ENCODE measurements around the gene ZNF678.
"Not testable (repeated sequence)": the region's sequence is repeated elsewhere in the genome, so short reads cannot be mapped to it uniquely, and the experiment has no call there.

ZNF678 gene

DNA sequence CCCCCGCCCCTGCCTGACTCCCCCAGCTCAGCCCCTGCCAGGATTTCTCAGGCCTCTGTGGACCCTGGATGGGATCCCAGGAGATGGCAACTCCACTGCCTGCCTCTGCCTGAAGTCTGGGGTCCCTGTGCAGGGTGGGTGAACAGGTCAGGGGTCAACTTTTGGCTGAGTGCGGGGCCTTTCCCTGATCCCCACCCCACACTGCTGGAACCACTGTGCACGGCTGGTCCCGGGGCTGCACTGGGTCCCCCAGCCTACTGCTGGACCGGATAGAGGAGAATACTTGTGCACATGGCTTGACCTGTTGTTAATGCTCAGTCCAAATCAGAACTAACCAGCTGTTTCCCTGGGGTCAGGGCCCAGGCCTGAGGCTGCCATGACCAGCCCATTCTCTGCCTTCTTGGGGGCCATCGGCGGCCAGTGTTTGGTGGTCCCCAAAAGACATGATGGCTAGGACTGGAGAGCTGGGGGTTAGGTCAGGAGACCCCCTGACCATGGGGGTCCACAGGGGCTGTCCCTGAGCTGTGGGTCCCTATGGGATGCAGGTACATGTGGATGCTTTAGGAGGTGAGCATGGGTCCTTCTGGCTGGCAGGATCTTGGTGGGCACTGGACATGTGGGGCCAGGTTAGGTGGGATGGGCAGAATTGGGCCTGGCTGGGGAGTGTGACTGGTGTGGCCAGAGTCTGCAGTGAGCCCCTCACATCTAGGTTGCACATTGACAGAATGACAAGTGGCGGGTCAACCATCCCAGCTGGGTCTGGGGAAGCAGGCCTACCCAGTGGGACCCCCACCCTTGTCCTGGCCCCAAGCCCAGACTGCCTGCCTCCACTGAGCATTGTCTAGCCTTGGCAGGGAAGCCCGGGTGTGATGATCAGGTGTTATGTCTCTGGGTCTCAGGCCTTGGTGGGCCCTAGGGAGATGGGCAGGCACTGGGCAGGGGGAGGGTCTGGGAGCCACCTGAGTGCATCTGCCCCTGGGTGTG is 19.0 kb upstream of the ZNF678 start:
- no peak overlapping the region for H3K27ac ChIP-seq (ENCODE audit: low read depth, low read length)
- no peaks in the 10 kb centered on the region for H3K4me1 ChIP-seq (ENCODE audit: control insufficient read depth, insufficient read depth, low read length)
- no peak overlapping the region for H3K4me3 ChIP-seq (ENCODE audit: low read length)
- no peaks in the 10 kb centered on the region for H3K36me3 ChIP-seq (ENCODE audit: control insufficient read depth, insufficient read depth, low read length)
- H3K9ac ChIP-seq (ENCODE audit: low read length) = no peak overlapping the region
- H3K27me3 ChIP-seq (ENCODE audit: control insufficient read depth, insufficient read depth, low read length) = no peaks in the 10 kb centered on the region

- Histone ChIP-seq H3K4me1 (ENCODE audit: control insufficient read depth, insufficient read depth, low read length) (no peaks in the 10 kb centered on the region), H3K27me3 (ENCODE audit: control insufficient read depth, insufficient read depth, low read length) (no peaks in the 10 kb centered on the region), H3K36me3 (ENCODE audit: control insufficient read depth, insufficient read depth, low read length) (no peaks in the 10 kb centered on the region), H3K4me3 (ENCODE audit: low read length) (no peak overlapping the region), H3K9ac (ENCODE audit: low read length) (no peak overlapping the region), H3K27ac (ENCODE audit: low read depth, low read length) (no peak overlapping the region)
These were observed 18.0 kb upstream of the ZNF678 start for GRCh38 chr1:227545361-227545760.

DNA sequence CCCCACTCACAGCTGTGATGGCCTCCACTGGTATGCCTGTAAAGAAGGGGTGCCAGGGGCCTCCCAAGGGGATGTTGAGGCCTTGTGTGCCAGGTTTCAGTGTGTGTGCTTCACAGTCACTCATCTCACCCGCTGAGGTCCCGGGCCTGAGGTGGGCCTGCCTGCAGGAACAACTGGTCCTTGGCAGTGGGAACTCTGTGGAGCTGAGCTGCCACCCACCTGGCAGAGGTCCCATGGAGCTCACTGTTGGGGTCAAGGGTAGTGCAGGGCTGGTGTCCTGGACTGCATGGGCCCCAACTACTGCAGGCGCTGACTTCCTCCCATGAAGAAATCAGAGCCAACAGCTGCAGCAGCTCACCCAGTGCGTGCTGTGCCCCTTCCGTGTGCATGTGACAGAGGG is 17.3 kb upstream of the ZNF678 start:
- H3K27me3 ChIP-seq (ENCODE audit: control insufficient read depth, insufficient read depth, low read length) = no peaks in the 10 kb centered on the region
- no peak overlapping the region for H3K4me3 ChIP-seq (ENCODE audit: low read length)
- no peak overlapping the region for H3K9ac ChIP-seq (ENCODE audit: low read length)
- H3K36me3 ChIP-seq (ENCODE audit: control insufficient read depth, insufficient read depth, low read length) = no peaks in the 10 kb centered on the region
- no peaks in the 10 kb centered on the region for H3K4me1 ChIP-seq (ENCODE audit: control insufficient read depth, insufficient read depth, low read length)
- no peak overlapping the region for H3K27ac ChIP-seq (ENCODE audit: low read depth, low read length)

- H3K27me3 ChIP-seq (ENCODE audit: control insufficient read depth, insufficient read depth, low read length) = no peaks in the 10 kb centered on the region
- no peaks in the 10 kb centered on the region for H3K36me3 ChIP-seq (ENCODE audit: control insufficient read depth, insufficient read depth, low read length)
- H3K27ac ChIP-seq (ENCODE audit: low read depth, low read length) = no peak overlapping the region
- no peak overlapping the region for H3K4me3 ChIP-seq (ENCODE audit: low read length)
- no peaks in the 10 kb centered on the region for H3K4me1 ChIP-seq (ENCODE audit: control insufficient read depth, insufficient read depth, low read length)
- H3K9ac ChIP-seq (ENCODE audit: low read length) = no peak overlapping the region
These were observed 16.6 kb upstream of the ZNF678 start for GRCh38 chr1:227546598-227547309.

DNA sequence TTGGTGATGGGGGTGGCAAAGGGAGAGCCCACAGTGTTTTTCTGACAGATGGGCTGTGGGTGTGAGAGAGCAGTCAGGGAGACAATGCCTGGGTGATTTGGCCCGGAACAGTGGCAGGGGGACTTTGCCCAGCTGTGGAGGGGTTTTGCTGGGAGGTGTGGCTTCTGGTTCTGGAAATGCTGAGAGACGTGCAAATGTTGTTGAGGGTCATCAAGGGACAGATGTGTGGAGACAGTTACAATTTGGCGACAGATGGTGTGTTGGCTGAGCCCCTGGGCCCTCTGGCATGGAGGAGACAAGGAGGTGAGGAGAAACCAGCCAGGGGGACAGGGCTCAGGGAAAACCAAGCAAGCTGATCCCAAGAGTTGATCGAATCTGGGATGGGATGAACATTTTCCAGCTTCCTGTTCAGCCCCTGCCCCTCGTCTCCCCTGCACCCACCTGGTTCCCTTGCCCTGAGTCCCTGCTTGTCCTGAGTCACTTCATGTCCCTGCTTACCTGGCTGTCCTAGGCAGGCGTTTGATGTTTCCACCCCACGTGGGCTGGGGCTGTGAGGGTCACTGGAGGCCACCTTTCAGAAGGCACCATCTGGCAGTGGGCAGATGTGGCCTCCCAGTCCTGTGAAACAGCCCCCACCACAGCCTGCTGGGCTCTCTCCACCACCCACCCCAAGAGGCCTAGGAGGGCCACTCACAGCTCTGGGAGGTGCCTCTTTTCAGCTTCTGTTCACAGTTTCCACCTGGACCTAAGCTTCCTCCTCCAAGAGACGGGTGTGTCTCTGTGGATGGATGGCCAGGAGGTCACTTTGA is 15.8 kb upstream of the ZNF678 start:
- H3K27me3 ChIP-seq (ENCODE audit: control insufficient read depth, insufficient read depth, low read length) = no peaks in the 10 kb centered on the region
- H3K27ac ChIP-seq (ENCODE audit: low read depth, low read length) = no peak overlapping the region
- H3K9ac ChIP-seq (ENCODE audit: low read length) = no peak overlapping the region

DNA sequence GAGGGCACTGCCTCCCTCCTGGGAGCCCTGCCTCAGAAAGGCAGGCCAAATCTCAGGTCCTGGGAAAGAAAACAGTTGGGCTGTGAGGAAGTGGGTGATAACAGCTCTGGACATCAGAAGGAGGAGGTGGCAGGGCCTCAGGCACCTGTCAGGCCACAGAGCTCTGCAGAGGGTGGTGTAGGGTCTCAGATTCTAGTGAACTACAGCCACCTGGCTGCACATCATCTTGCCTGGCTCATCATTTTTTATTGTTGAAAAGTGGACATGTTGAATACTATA is 15.3 kb upstream of the ZNF678 start:
- Histone ChIP-seq H3K4me1 (ENCODE audit: control insufficient read depth, insufficient read depth, low read length) (no peaks in the 10 kb centered on the region), H3K4me3 (ENCODE audit: low read length) (no peak overlapping the region), H3K27me3 (ENCODE audit: control insufficient read depth, insufficient read depth, low read length) (no peaks in the 10 kb centered on the region), H3K36me3 (ENCODE audit: control insufficient read depth, insufficient read depth, low read length) (no peaks in the 10 kb centered on the region), H3K9ac (ENCODE audit: low read length) (no peak overlapping the region), H3K27ac (ENCODE audit: low read depth, low read length) (no peak overlapping the region)

More for the DNA sequence above, 15.8 kb upstream of the ZNF678 start:
- no peaks in the 10 kb centered on the region for H3K4me1 ChIP-seq (ENCODE audit: control insufficient read depth, insufficient read depth, low read length)
- no peaks in the 10 kb centered on the region for H3K36me3 ChIP-seq (ENCODE audit: control insufficient read depth, insufficient read depth, low read length)
- H3K4me3 ChIP-seq (ENCODE audit: low read length) = no peak overlapping the region

DNA sequence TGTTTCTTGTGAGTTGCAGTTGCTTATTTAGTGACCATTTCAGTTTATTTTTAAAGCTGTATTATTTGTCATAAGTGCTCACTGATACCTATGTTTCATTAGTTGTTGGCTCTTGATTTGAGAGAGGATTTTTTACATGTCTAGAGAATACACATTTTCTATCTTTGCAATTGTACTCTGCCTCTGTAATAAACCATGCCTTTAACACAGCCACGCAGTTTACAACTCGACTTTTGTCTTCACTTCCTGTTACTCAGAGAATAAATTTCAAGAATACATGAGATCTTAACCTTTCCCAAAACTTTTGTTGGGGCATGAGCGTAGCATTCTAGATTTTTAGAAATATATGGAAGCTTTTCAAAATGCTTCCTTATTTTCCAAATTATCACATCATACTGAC is 14.9 kb upstream of the ZNF678 start:
- Histone ChIP-seq H3K27me3 (ENCODE audit: control insufficient read depth, insufficient read depth, low read length) (no peaks in the 10 kb centered on the region), H3K27ac (ENCODE audit: low read depth, low read length) (no peak overlapping the region), H3K4me3 (ENCODE audit: low read length) (no peak overlapping the region), H3K4me1 (ENCODE audit: control insufficient read depth, insufficient read depth, low read length) (no peaks in the 10 kb centered on the region), H3K9ac (ENCODE audit: low read length) (no peak overlapping the region), H3K36me3 (ENCODE audit: control insufficient read depth, insufficient read depth, low read length) (no peaks in the 10 kb centered on the region)

DNA sequence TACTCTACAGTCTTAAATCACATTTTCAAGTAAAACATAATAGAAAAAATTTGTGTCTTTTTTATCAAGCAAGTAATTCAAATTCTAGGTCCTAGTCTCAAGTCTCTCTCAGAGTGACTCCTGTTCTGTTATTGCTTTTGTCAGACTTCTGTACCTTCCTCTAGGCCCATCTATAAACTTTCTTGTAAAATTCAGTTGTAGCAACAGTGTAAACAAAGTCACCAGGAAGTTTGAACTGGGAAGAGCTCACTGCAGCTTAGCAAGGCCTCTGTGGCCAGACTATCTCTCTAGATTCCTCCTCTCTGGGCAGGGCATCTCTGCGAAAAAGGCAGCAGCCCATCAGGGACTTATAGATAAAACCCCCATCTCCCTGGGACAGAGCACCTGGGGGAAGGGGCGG is 13.5 kb upstream of the ZNF678 start:
- no peaks in the 10 kb centered on the region for H3K36me3 ChIP-seq (ENCODE audit: control insufficient read depth, insufficient read depth, low read length)
- peak overlapping the region; percentile 28 for H3K27ac ChIP-seq (ENCODE audit: low read depth, low read length)
- no peak overlapping the region for H3K9ac ChIP-seq (ENCODE audit: low read length)
- H3K4me3 ChIP-seq (ENCODE audit: low read length) = no peak overlapping the region
- no peaks in the 10 kb centered on the region for H3K27me3 ChIP-seq (ENCODE audit: control insufficient read depth, insufficient read depth, low read length)
- no peaks in the 10 kb centered on the region for H3K4me1 ChIP-seq (ENCODE audit: control insufficient read depth, insufficient read depth, low read length)

- not testable (repeated sequence) for H3K36me3 ChIP-seq (ENCODE audit: control insufficient read depth, insufficient read depth, low read length); H3K27me3 ChIP-seq (ENCODE audit: control insufficient read depth, insufficient read depth, low read length); H3K27ac ChIP-seq (ENCODE audit: low read depth, low read length); H3K9ac ChIP-seq (ENCODE audit: low read length); H3K4me3 ChIP-seq (ENCODE audit: low read length); H3K4me1 ChIP-seq (ENCODE audit: control insufficient read depth, insufficient read depth, low read length)
These were observed 11.5 kb upstream of the ZNF678 start for GRCh38 chr1:227551881-227552280.

DNA sequence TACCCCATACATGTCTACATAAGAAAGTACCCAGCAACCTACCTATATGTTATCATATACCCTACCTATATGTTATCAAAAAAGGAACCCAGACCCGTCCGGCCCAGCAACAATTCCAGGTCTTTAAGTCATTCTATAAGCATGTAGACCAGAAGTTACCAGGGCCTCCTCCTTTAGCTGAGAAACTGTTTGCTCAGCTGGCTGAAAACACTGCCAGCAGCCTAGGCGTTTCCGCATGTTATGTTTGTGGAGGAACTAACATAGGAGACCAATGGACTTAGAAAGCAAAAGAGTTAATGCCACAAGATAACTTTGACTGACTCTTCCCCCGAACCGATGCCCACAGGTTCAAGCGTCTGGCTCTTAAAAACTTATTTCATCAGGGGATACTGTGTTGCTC is 7.1 kb upstream of the ZNF678 start:
- no peak overlapping the region for H3K9ac ChIP-seq (ENCODE audit: low read length)

DNA sequence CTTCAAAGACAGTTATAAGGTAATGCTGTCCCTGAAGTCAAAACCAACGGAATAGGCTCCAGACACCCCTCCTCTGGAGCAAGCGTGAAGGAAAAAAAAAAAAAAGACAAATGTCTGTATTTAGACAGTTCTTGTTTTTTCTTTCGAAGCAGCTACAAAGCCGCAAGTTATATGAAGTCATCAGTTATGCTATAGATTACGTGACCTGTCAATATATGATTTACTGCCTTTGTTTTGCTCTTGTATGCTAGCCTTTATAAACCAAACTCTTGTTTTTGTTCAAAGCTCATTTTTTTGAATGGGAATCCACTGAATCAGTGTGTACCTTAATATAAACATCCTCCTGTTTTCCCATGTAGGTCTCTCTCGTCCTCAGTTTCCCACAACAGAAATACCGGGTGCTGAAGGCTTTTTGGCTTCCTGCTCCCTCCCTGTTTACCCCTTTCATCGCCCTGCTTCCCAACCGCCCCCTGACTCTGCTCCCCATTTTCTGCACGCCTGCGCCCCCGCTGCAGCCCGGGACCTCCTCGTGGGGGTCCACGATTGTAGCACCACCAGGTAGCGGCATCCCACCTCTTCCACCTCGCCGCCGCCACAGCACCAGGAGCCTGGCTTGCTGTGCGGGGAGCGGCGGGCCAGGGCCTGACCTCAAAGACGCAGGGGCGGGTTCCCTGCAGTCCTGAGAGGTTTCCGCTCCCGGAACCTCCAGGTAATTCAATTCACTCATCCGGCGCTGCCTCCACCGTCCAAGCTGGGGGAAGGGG is 5.2 kb upstream of the ZNF678 start:
- Histone ChIP-seq H3K9ac (ENCODE audit: low read length) (no peak overlapping the region), H3K4me3 (ENCODE audit: low read length) (no peak overlapping the region), H3K27ac (ENCODE audit: low read depth, low read length) (no peak overlapping the region), H3K36me3 (ENCODE audit: control insufficient read depth, insufficient read depth, low read length) (no peaks in the 10 kb centered on the region), H3K4me1 (ENCODE audit: control insufficient read depth, insufficient read depth, low read length) (no peaks in the 10 kb centered on the region), H3K27me3 (ENCODE audit: control insufficient read depth, insufficient read depth, low read length) (peaks cover 12% of the 10 kb centered on the region)

More for the DNA sequence above, 7.1 kb upstream of the ZNF678 start:
- Histone ChIP-seq H3K4me3 (ENCODE audit: low read length) (no peak overlapping the region), H3K27me3 (ENCODE audit: control insufficient read depth, insufficient read depth, low read length) (peaks cover 12% of the 10 kb centered on the region), H3K27ac (ENCODE audit: low read depth, low read length) (no peak overlapping the region), H3K4me1 (ENCODE audit: control insufficient read depth, insufficient read depth, low read length) (no peaks in the 10 kb centered on the region), H3K36me3 (ENCODE audit: control insufficient read depth, insufficient read depth, low read length) (no peaks in the 10 kb centered on the region)

Data from rectal smooth muscle tissue (tissue), 1 donor.